ENCODE measurements around the gene TBX3.
A peak's percentile ranks its signal among the peaks of the same experiment; 100 is the strongest.

The TBX3 gene

DNA sequence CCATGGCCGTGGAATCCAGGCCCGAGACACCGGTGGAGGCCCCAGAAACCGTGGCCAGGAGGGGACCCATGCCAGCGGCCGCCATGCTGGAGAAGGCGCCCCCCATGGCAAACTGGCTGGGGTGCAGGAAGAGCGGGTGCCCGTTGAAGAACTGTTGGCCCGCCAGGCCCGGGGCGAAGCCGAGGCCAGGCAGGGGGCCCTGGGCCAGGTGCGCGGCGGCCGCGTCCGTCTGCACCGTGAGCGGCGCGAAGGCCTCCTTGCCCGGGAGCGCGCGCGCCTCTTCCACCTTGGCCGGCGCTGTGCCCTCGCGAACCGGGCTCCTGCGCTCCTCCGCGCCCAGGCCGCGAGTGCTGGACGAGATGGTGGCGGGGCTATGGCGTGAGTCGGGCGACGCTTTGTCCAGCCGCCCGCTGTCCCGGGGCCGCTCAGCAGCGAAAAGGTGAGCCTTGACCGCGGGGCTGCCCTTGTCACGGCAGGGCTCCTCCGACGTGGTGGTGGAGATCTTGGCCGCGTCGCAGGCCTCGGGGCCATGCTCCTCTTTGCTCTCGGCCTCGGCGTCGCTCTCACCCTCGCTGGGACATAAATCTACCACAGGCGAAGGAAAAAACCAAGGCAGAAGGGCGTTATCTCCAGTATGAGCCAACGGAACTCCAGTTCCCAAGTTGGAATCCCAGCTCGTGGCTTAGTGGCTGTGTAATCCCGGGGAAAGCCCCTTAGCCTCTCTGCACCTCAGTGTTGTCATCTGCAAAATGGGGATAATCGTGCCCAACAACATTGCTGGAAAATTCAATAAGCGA, 9.5 kb downstream of the TBX3 start:
- Histone ChIP-seq H3K36me3 (ENCODE audit: control insufficient read depth, insufficient read depth, low read length) (no peaks in the 10 kb centered on the region), H3K4me3 (ENCODE audit: low read length) (peak overlapping the region; percentile 15; the same call in 1 of the 2 replicates), H3K4me1 (ENCODE audit: control insufficient read depth, insufficient read depth, low read length) (peaks cover 6% of the 10 kb centered on the region), H3K27me3 (ENCODE audit: control insufficient read depth, insufficient read depth, low read length) (peaks cover 81% of the 10 kb centered on the region), H3K9me3 (ENCODE audit: control insufficient read depth, insufficient read depth, low read length) (no peaks in the 10 kb centered on the region), H3K27ac (ENCODE audit: low read length) (no peak overlapping the region)
- WGBS (ENCODE audit: insufficient coverage, insufficient read length): no CpG with 5 or more reads among the region's 70 CpGs
- DNase-seq (ENCODE audit: low read depth, low spot score): no peak

DNA sequence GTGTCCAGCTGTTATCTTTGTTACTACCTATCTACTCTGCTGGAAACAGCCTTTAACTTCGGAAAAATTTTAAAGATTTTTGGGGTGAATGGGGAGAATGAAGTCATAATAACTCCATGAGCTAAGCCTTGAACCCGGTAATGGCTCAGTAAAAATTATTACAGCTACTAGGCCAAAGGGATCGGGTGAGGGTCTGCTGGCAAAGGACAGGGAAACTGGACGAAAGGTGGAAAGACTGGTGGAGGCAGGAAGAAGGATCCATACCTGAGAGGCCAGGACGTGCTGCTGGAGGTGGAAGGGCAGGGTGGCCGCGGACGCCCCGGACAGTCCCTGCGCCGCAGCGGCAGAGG, 10.1 kb downstream of the TBX3 start:
- Histone ChIP-seq H3K4me3 (ENCODE audit: low read length) (peak overlapping the region; percentile 15; the same call in 1 of the 2 replicates), H3K36me3 (ENCODE audit: control insufficient read depth, insufficient read depth, low read length) (no peaks in the 10 kb centered on the region)
- DNase-seq (ENCODE audit: low read depth, low spot score): no peak

DNA sequence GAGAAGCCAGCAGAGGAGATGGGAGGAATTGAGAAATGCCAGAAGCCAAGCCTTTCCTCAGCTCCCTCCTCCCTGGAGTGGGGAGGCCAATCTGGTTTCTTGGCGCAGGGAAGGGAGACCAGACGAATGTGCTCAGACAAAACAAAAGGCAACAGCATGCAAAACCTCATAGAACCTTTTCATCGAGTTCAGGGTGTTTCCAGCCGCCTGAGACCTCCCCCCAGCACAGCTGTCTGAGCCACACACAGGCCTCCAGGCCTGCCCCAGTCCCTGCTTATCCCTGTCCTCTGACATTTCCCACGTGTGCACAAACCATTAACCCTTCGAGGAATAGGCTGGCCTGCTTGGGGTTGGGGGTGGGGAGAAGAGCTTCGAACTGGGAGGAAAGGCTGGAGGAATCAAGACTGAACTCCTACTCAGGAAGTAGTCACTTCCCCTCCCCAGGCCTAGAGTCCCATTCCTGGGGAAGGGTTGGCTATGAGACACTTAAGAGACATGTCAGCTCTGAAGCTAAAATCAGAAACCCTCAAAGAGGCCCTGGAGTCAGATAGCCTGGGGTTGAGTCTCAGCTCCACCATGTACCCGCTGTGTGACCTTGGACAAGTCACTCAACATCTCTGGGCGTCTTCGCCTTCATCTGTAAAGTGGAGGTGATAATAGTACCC, 10.7 kb downstream of the TBX3 start:
- H3K27me3 ChIP-seq (ENCODE audit: control insufficient read depth, insufficient read depth, low read length): peaks cover 73% of the 10 kb centered on the region
- peaks cover 8% of the 10 kb centered on the region for H3K4me1 ChIP-seq (ENCODE audit: control insufficient read depth, insufficient read depth, low read length)
- H3K27ac ChIP-seq (ENCODE audit: low read length): no peak overlapping the region
- DNase-seq (ENCODE audit: low read depth, low spot score): no peak
- H3K9me3 ChIP-seq (ENCODE audit: control insufficient read depth, insufficient read depth, low read length): no peaks in the 10 kb centered on the region
- no peak overlapping the region for H3K4me3 ChIP-seq (ENCODE audit: low read length)
- H3K36me3 ChIP-seq (ENCODE audit: control insufficient read depth, insufficient read depth, low read length): no peaks in the 10 kb centered on the region
- WGBS (ENCODE audit: insufficient coverage, insufficient read length): no CpG with 5 or more reads among the region's 10 CpGs

More for the DNA sequence above, 10.1 kb downstream of the TBX3 start:
- H3K27me3 ChIP-seq (ENCODE audit: control insufficient read depth, insufficient read depth, low read length): peaks cover 78% of the 10 kb centered on the region
- H3K9me3 ChIP-seq (ENCODE audit: control insufficient read depth, insufficient read depth, low read length): no peaks in the 10 kb centered on the region
- H3K4me1 ChIP-seq (ENCODE audit: control insufficient read depth, insufficient read depth, low read length): peaks cover 8% of the 10 kb centered on the region
- H3K27ac ChIP-seq (ENCODE audit: low read length): no peak overlapping the region
- no CpG with 5 or more reads among the region's 12 CpGs for WGBS (ENCODE audit: insufficient coverage, insufficient read length)

DNA sequence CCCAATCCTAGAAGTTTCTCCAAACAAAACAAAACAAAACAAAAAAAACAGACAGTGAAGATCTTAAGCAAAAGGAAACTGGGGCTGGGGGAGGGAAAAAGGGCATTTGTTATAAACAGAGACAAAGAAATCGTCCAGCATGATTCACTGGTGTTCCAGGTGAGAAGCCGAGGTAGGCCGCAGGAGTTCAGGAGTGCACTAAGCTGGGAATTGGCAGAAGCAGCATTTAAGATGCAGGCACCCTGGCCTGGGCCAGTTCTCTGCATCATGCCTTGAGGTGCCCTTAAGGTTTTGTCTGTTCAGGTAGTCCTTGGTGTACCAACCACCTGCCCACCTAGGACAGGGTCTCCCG, 11.2 kb downstream of the TBX3 start:
- Histone ChIP-seq H3K4me1 (ENCODE audit: control insufficient read depth, insufficient read depth, low read length) (peaks cover 8% of the 10 kb centered on the region), H3K27me3 (ENCODE audit: control insufficient read depth, insufficient read depth, low read length) (peaks cover 70% of the 10 kb centered on the region), H3K9me3 (ENCODE audit: control insufficient read depth, insufficient read depth, low read length) (no peaks in the 10 kb centered on the region), H3K27ac (ENCODE audit: low read length) (no peak overlapping the region), H3K36me3 (ENCODE audit: control insufficient read depth, insufficient read depth, low read length) (no peaks in the 10 kb centered on the region), H3K4me3 (ENCODE audit: low read length) (no peak overlapping the region)
- WGBS (ENCODE audit: insufficient coverage, insufficient read length): no CpG with 5 or more reads among the region's 4 CpGs
- no peak for DNase-seq (ENCODE audit: low read depth, low spot score)

DNA sequence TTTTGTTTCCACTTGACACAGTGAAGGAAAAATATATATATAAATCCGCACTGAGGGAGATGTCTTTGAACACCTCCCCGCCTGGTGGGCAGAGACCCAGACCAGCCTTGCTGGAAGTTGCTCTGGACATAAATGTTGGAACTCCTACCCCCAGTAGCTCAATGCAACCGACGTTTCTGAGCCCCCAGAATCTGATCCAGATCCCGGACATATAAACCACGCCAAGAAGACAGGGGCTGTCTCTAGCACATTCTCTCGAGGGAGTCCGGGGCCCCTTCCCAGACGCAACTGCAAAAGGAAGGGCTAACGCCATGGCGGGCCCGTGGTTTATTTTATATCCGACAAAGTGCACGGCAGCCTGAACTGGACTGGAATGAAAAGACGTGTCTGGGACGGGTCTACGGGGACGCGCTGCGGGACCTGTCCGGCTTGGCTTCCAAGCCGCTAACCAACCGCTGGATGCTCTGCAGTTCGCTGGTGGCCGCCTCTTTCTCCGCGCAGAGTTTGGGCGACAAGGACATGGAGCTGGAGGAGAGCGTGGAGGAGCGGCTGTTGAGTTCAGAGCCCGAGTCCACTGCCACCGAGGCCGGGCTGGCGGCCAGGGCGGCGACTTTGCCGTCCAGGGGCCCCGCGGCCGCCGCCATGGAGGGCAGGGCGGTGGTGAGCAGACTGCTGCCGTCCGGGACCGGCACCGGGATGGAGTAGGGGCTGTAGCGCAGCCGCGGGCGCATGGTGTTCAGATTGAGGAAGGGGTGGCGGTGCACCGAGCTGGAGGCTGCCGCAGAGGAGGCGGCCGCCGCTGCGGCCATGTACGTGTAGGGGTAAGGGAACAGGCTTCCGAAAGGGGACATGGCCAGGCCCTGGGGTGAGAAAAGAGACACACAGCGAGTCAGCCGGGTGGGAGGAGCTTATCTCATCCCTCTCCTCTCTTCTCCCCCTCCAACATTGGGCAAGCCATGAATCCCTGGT, 12.2 kb downstream of the TBX3 start:
- Histone ChIP-seq H3K27me3 (ENCODE audit: control insufficient read depth, insufficient read depth, low read length) (peaks cover 72% of the 10 kb centered on the region), H3K27ac (ENCODE audit: low read length) (no peak overlapping the region), H3K4me1 (ENCODE audit: control insufficient read depth, insufficient read depth, low read length) (peaks cover 11% of the 10 kb centered on the region), H3K36me3 (ENCODE audit: control insufficient read depth, insufficient read depth, low read length) (no peaks in the 10 kb centered on the region), H3K9me3 (ENCODE audit: control insufficient read depth, insufficient read depth, low read length) (no peaks in the 10 kb centered on the region), H3K4me3 (ENCODE audit: low read length) (peak overlapping the region; percentile 12; the same call in 1 of the 2 replicates)
- no peak for DNase-seq (ENCODE audit: low read depth, low spot score)
- no CpG with 5 or more reads among the region's 61 CpGs for WGBS (ENCODE audit: insufficient coverage, insufficient read length)

DNA sequence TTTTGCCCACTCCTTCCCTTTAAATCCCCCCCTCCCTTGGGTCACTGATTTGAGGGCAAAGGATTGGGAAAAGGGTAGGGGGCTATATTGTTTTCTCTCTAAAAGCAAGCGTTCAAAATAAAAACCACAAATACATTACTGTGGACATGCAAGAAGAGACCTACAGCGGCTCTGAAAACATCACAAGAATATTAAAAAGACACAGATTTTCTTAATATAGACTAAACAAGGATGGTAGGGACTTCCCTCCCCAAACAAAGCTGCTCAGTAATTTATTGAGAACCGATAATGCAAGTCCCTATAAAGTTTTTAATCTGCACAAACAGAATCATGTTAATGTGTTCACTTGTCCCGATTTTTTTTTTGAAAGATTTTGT, 12.9 kb downstream of the TBX3 start:
- no CpG with 5 or more reads among the region's 4 CpGs for WGBS (ENCODE audit: insufficient coverage, insufficient read length)
- no peaks in the 10 kb centered on the region for H3K36me3 ChIP-seq (ENCODE audit: control insufficient read depth, insufficient read depth, low read length)
- no peak overlapping the region for H3K4me3 ChIP-seq (ENCODE audit: low read length)
- peaks cover 72% of the 10 kb centered on the region for H3K27me3 ChIP-seq (ENCODE audit: control insufficient read depth, insufficient read depth, low read length)
- no peak for DNase-seq (ENCODE audit: low read depth, low spot score)
- H3K27ac ChIP-seq (ENCODE audit: low read length): no peak overlapping the region
- H3K9me3 ChIP-seq (ENCODE audit: control insufficient read depth, insufficient read depth, low read length): no peaks in the 10 kb centered on the region
- peaks cover 9% of the 10 kb centered on the region for H3K4me1 ChIP-seq (ENCODE audit: control insufficient read depth, insufficient read depth, low read length)

DNA sequence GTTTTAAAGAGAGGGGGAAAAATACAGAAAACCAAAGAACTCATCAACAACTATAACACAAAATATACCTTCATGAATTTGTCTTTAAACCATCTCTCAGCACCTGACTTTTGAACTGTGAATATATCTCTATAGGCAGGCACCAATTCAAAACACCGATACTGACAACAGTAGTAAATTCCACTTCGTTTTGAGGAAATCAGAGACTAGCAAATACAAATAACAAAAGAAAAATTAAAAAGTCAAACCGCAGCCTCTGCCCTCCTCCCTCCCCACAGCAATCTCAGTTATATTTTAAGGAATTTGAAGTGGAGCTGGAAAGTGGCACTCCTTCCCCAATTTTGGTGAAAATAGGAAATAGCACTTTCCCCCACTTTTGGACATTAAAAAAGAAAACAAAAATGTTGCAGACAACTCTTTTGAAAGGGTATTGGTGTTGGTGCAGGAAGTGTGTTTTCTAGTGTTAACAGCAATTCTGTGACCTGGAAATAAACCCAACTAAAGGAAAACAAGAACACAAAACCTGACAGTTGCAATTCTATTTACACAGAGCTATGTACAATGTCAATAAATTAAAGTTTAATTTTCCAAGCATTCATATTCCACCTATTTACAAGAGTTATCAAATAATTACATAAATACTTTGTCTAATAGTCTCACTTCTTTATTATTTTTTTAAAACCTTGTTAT, 13.5 kb downstream of the TBX3 start:
- H3K9me3 ChIP-seq (ENCODE audit: control insufficient read depth, insufficient read depth, low read length): no peaks in the 10 kb centered on the region
- H3K36me3 ChIP-seq (ENCODE audit: control insufficient read depth, insufficient read depth, low read length): no peaks in the 10 kb centered on the region
- WGBS (ENCODE audit: insufficient coverage, insufficient read length): no CpG with 5 or more reads among the region's 3 CpGs
- H3K27me3 ChIP-seq (ENCODE audit: control insufficient read depth, insufficient read depth, low read length): peaks cover 76% of the 10 kb centered on the region
- H3K27ac ChIP-seq (ENCODE audit: low read length): no peak overlapping the region
- no peak overlapping the region for H3K4me3 ChIP-seq (ENCODE audit: low read length)
- DNase-seq (ENCODE audit: low read depth, low spot score): no peak
- H3K4me1 ChIP-seq (ENCODE audit: control insufficient read depth, insufficient read depth, low read length): peaks cover 11% of the 10 kb centered on the region

DNA sequence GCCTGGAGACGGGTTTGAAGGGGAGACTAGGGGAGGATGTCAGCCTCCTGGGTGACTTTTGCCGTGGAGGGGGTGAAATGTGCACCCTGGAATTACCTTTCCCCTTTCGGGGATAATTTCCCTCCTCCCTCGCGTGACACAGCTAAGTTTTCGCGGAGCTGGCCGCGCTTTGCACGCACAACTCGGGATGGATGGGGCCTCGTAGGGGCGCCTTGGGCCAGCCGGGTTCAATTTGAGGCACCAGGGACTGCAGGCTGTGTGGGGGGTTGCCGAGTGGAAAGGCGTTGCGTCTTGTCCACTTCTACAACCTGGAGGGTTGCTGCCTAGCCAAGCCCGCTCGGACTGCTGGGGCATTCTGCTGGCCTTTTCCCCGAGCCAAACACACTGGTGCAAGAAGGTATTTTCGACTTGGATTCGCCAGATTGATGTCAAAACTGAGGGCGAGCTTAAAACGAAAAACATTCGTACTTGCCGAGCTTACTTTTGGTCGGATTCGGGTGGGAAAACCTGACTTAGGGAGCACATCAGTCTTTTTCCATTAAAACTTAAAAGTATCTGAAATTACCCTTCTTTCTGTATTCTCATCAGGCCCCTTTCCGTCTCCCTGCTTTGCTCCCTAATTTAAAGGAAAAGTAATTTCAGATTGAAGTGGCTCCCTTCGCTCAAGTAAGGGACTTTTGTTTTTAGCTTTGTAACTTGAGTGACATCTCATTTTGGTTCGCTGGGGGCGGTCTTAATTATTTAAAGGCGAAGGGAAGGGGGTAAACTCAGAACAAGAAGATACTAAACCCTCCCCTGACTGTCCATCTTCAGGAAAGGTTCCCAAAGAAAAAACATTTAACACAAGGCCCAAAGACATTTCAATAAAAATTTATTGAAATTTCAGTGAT, 14.3 kb downstream of the TBX3 start:
- H3K4me3 ChIP-seq (ENCODE audit: low read length): no peak overlapping the region
- DNase-seq (ENCODE audit: low read depth, low spot score): no peak
- no peaks in the 10 kb centered on the region for H3K36me3 ChIP-seq (ENCODE audit: control insufficient read depth, insufficient read depth, low read length)
- WGBS (ENCODE audit: insufficient coverage, insufficient read length): no CpG with 5 or more reads among the region's 33 CpGs
- H3K4me1 ChIP-seq (ENCODE audit: control insufficient read depth, insufficient read depth, low read length): peaks cover 11% of the 10 kb centered on the region
- peaks cover 77% of the 10 kb centered on the region for H3K27me3 ChIP-seq (ENCODE audit: control insufficient read depth, insufficient read depth, low read length)
- no peaks in the 10 kb centered on the region for H3K9me3 ChIP-seq (ENCODE audit: control insufficient read depth, insufficient read depth, low read length)
- H3K27ac ChIP-seq (ENCODE audit: low read length): no peak overlapping the region

DNA sequence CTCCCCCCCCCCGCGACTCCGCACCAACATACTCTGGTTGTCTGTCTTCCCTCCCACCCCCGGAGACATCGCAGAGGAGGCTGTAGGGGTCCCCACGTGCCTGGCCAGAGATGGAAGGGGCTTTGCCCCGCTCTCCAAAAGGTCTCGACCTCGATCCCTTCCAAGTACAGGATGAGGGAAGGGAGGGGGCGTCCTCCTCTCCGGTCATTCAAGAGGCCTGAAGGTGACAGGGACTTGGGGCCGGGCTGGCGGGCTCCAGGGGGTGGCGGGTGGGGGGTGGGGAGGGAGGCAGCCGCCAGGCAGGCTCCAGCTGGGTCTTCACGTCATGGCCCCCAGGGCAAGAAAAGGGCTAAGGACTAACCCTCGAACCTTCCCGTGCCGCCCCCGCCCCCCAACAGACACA, 15.1 kb downstream of the TBX3 start:
- no peaks in the 10 kb centered on the region for H3K36me3 ChIP-seq (ENCODE audit: control insufficient read depth, insufficient read depth, low read length)
- H3K27ac ChIP-seq (ENCODE audit: low read length): no peak overlapping the region
- no peaks in the 10 kb centered on the region for H3K9me3 ChIP-seq (ENCODE audit: control insufficient read depth, insufficient read depth, low read length)
- H3K4me1 ChIP-seq (ENCODE audit: control insufficient read depth, insufficient read depth, low read length): peaks cover 11% of the 10 kb centered on the region
- peaks cover 79% of the 10 kb centered on the region for H3K27me3 ChIP-seq (ENCODE audit: control insufficient read depth, insufficient read depth, low read length)
- no peak overlapping the region for H3K4me3 ChIP-seq (ENCODE audit: low read length)
- no CpG with 5 or more reads among the region's 20 CpGs for WGBS (ENCODE audit: insufficient coverage, insufficient read length)
- no peak for DNase-seq (ENCODE audit: low read depth, low spot score)
